ENCODE data around the gene POU2AF1.

- TF ChIP-seq REST (IDR thresholded peaks at IDR 0.05; ENCODE audit: unreplicated experiment), result no peak
- TF ChIP-seq, protein P1, sequence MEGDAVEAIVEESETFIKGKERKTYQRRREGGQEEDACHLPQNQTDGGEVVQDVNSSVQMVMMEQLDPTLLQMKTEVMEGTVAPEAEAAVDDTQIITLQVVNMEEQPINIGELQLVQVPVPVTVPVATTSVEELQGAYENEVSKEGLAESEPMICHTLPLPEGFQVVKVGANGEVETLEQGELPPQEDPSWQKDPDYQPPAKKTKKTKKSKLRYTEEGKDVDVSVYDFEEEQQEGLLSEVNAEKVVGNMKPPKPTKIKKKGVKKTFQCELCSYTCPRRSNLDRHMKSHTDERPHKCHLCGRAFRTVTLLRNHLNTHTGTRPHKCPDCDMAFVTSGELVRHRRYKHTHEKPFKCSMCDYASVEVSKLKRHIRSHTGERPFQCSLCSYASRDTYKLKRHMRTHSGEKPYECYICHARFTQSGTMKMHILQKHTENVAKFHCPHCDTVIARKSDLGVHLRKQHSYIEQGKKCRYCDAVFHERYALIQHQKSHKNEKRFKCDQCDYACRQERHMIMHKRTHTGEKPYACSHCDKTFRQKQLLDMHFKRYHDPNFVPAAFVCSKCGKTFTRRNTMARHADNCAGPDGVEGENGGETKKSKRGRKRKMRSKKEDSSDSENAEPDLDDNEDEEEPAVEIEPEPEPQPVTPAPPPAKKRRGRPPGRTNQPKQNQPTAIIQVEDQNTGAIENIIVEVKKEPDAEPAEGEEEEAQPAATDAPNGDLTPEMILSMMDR (conservative IDR thresholded peaks at IDR 0.05; ENCODE audit: low read depth in 2 of 2), result no peak
- no peak for TF ChIP-seq EZH2 (IDR thresholded peaks at IDR 0.05; ENCODE audit: low read depth, unreplicated experiment)
- TF ChIP-seq POLR2AphosphoS5 (IDR thresholded peaks at IDR 0.05; ENCODE audit: low read depth), result no peak
- TF ChIP-seq ZNF331 (CRISPR knock-in tag; IDR thresholded peaks at IDR 0.05; ENCODE audit: low read depth), result no peak
- no peak for TF ChIP-seq CREB1 (CRISPR knock-in tag; IDR thresholded peaks at IDR 0.05; ENCODE audit: low read depth)
- no peak for TF ChIP-seq ZNF462 (CRISPR knock-in tag; IDR thresholded peaks at IDR 0.05)
- TF ChIP-seq ETS1 (IDR thresholded peaks at IDR 0.05), result no peak
- TF ChIP-seq EZH2phosphoT487 (IDR thresholded peaks at IDR 0.05; ENCODE audit: unreplicated experiment), result no peak
Observed at GRCh38 chr11:111361874-111362273, 17.2 kb downstream of the POU2AF1 start.

All from GM23338 (cell line).